ENCODE results near the gene ATE1.

ATE1 gene

DNA sequence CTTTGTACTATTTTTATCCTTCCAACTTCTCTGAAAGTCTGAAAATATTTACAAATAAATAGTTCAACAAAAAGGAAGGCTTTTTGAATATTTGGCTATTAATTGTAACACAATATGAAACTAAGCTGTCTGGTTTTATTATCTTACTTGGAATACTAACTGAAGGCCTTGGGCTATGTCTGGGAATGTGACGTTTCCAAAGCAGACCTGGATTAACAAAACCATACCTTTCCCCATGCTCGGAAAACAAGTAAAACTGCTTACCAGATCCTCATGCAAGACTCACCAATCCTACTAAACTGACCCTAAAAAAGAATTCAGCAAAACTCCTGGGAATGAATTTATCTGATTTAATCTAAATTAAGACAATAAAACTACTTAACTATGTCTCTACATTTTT is 116.4 kb downstream of the ATE1 start:
- in situ Hi-C loops (cut with HindIII; ENCODE audit: low pct_unique_long_range_greater_than_20kb, low sequenced_read_pairs), result no loop called here
- DNase-seq (ENCODE audit: low read depth in 1 of 2, low spot score in 1 of 2), result peak in 1 of 2 experiments; percentile 45
- no peak for TF ChIP-seq JUND (IDR thresholded peaks at IDR 0.05; ENCODE audit: low read depth)

DNA sequence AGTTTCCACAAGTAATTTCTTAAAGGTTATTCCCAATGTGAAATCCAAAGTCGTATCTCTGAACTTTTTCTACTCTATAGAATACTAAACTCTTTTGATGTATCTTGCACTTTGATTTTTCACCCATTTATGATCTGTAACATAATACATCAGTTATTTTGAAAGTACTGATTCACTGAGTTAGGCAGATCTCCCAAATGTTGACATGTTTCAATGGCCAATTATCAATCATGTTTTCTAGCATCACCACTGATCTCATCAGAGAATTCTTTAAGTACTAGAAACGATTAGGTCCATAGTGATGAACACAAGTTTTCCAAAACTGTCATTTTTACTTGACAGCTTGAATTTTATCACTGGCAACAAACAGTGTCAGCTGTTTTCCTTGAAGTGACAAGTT is 119.0 kb downstream of the ATE1 start:
- DNase-seq (ENCODE audit: low read depth in 1 of 2, low spot score in 1 of 2), result no peak
- in situ Hi-C loops (cut with HindIII; ENCODE audit: low pct_unique_long_range_greater_than_20kb, low sequenced_read_pairs), result no loop called here
- TF ChIP-seq JUND (IDR thresholded peaks at IDR 0.05; ENCODE audit: low read depth), result no peak

DNA sequence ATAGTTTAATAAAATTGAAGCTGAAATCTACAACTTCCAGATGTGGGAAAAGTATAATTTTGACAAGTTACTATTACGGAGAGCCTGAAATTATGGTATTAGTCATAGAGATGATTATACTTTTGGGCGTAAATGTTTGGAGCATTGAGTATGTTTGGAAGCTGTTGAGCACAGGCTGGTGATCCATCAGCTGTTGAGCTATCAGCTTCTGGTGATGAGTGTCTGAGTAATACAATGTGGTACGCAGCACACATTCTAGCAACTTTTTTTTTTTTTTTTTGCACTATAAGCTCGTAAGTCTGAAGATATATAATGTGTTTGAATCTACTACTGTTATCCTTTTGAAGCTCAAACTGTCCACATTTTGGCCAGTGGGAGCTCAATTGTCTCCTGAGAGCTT is 123.4 kb downstream of the ATE1 start:
- no peak for TF ChIP-seq JUND (IDR thresholded peaks at IDR 0.05; ENCODE audit: low read depth)
- no peak for DNase-seq (ENCODE audit: low read depth in 1 of 2, low spot score in 1 of 2)
- in situ Hi-C loops (cut with HindIII; ENCODE audit: low pct_unique_long_range_greater_than_20kb, low sequenced_read_pairs), result no loop called here

DNA sequence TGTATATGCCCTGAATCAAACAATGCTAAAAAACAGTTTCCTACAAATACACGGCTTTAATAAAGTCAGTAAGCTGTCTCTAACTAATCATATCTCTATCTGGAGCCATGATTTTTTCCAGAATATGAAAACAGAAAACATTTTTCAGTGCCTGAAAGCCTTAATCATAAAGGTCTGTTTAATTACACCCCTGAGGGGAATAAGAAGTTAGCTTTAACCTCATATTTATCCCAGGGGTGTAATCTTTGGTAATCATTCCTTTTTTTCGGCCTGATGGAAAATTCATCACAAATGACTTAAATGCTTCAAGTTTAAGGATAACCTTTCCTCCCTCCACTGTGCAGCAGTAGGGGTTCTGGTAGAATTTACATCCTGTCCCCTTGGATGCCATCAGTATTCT is 124.2 kb downstream of the ATE1 start:
- no peak for DNase-seq (ENCODE audit: low read depth in 1 of 2, low spot score in 1 of 2)
- in situ Hi-C loops (cut with HindIII; ENCODE audit: low pct_unique_long_range_greater_than_20kb, low sequenced_read_pairs), result no loop called here
- no peak for TF ChIP-seq JUND (IDR thresholded peaks at IDR 0.05; ENCODE audit: low read depth)

DNA sequence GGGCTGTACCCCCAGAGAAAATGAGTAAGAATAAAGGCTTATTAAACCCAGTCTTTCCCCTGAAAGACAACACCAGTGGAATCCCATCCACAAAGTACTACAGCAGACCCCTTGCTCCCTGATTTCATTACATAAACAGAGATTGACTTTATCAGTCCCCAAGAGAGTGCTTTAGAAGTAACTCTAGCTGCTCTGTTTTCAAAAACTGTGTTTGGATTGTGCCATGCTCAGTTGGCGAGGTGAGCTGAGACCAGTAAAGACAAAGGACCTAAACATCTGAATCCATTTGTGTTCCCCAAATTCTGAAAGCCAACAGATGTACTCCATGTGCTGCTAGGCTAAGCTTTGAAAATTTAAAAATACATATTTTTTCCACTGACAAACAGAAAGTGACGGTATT is 127.0 kb downstream of the ATE1 start:
- in situ Hi-C loops (cut with HindIII; ENCODE audit: low pct_unique_long_range_greater_than_20kb, low sequenced_read_pairs), result no loop called here

DNA sequence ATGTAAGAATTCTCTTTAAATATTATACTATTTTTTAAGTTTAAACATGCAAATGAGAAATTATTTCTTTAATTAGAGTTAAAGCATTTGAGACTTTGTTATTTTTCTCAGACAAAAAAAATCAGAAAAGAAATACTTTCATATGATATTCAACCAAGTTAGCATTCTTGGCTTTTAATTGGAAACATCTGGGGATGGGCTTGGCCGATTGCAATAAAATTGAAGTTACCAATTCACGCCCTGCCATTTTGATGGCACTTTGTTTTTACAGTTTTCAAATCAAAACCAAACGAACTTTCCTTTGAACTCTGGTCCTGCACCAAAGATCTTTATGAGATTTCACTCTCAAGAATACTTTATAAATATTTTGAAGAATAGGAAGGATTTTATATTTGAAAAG is 127.7 kb downstream of the ATE1 start:
- no peak for DNase-seq (ENCODE audit: low read depth in 1 of 2, low spot score in 1 of 2)
- in situ Hi-C loops (cut with HindIII; ENCODE audit: low pct_unique_long_range_greater_than_20kb, low sequenced_read_pairs), result no loop called here
- TF ChIP-seq JUND (IDR thresholded peaks at IDR 0.05; ENCODE audit: low read depth), result no peak

More for the DNA sequence above, 127.0 kb downstream of the ATE1 start:
- DNase-seq (ENCODE audit: low read depth in 1 of 2, low spot score in 1 of 2), result no peak
- TF ChIP-seq JUND (IDR thresholded peaks at IDR 0.05; ENCODE audit: low read depth), result no peak

DNA sequence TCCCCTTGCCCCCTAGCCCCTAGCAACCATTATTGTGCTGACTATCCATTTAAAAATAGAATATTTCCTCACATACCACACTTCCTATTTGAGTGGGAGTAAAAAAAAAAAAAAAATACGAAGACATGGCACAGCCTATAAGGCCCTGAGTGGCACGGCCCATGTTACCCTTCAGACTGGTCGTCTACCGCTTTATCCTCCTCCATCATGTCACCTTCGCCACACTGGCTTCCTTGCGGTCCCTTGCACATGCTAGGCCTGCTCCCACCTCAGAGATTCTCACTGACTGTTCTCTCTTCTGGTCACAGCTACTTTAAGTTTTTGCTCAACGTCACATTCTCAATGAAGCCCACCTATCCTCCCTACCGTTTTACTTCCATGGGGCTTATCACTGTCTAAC is 130.3 kb downstream of the ATE1 start:
- in situ Hi-C loops (cut with HindIII; ENCODE audit: low pct_unique_long_range_greater_than_20kb, low sequenced_read_pairs), result no loop called here
- no peak for TF ChIP-seq JUND (IDR thresholded peaks at IDR 0.05; ENCODE audit: low read depth)
- no peak for DNase-seq (ENCODE audit: low read depth in 1 of 2, low spot score in 1 of 2)

DNA sequence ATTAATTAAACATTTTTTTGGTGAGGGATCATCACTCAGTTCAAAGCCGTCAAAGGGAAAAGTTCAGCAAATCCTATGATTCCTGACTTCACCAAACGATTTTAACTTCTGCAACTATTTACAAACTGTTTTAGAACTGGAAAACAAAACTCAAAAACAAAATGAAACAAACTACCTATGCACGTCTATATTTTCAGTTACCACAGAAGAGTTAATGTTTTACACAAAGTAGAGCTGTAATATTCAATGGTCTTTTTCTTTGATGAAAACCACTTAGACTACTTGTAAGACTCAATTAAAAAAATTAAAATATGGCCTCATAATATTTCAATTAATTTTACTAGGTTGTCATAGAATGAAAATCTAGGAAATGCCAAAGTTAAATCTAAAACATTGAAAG is 131.5 kb downstream of the ATE1 start:
- DNase-seq (ENCODE audit: low read depth in 1 of 2, low spot score in 1 of 2), result no peak
- in situ Hi-C loops (cut with HindIII; ENCODE audit: low pct_unique_long_range_greater_than_20kb, low sequenced_read_pairs), result no loop called here
- no peak for TF ChIP-seq JUND (IDR thresholded peaks at IDR 0.05; ENCODE audit: low read depth)

DNA sequence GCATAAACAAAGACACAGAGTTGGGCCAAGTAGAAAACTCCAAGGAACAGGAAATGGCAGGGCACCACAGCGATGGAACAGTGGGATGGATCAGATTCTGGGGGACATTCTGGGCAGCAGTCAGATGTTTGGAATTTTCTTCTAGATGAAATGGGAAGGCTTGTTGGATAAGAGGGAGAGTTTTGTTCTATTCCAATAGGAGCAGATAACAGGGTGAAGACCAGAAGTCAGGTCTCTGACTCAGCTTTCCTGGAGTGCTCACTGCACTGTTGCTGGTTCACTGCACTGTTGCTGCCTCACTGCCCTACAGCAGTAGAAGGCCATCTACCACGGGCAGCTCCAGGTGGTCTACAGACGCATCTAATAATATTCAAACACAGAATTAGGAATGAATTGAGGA is 135.6 kb downstream of the ATE1 start:
- DNase-seq (ENCODE audit: low read depth in 1 of 2, low spot score in 1 of 2), result no peak
- no peak for TF ChIP-seq JUND (IDR thresholded peaks at IDR 0.05; ENCODE audit: low read depth)
- in situ Hi-C loops (cut with HindIII; ENCODE audit: low pct_unique_long_range_greater_than_20kb, low sequenced_read_pairs), result no loop called here

DNA sequence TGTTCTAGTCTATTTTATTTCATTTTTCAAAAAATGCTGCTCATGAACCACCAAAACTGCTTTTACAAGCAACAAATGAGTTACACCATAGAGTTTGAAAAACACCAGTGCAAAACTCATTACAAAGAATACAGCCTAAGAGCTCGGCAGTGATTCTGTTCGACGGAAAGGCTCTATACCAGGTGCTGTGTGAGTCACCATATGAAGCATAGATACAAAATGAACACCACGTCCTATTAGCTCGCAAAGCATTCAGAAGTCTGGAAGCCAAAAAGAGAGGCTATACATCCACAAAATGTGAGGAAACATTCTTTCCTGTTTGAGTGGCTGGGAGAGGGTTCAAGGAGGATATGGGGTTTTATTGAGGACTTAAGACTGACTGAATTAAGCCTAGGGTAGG is 136.1 kb downstream of the ATE1 start:
- DNase-seq (ENCODE audit: low read depth in 1 of 2, low spot score in 1 of 2), result no peak
- in situ Hi-C loops (cut with HindIII; ENCODE audit: low pct_unique_long_range_greater_than_20kb, low sequenced_read_pairs), result no loop called here
- TF ChIP-seq JUND (IDR thresholded peaks at IDR 0.05; ENCODE audit: low read depth), result no peak

DNA sequence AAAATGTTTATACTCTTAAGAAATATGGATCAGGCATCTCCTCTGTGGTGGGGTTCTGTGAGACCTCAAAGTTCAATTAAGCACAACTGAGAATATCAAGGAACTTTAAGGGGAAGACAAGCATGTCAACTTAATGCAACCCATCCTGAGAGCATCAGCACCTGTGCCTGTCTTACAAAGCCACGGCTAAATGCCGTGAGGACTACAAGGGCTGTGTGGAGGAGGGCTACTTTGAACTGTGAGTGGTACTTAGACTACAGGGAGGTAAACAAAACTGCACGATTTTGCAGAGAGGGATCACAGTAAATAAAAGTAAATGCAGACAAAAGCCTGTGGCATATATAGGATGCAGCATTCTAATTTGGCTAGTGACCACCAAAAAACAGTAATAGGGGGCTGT is 139.1 kb downstream of the ATE1 start:
- no peak for TF ChIP-seq JUND (IDR thresholded peaks at IDR 0.05; ENCODE audit: low read depth)
- in situ Hi-C loops (cut with HindIII; ENCODE audit: low pct_unique_long_range_greater_than_20kb, low sequenced_read_pairs), result no loop called here
- no peak for DNase-seq (ENCODE audit: low read depth in 1 of 2, low spot score in 1 of 2)

DNA sequence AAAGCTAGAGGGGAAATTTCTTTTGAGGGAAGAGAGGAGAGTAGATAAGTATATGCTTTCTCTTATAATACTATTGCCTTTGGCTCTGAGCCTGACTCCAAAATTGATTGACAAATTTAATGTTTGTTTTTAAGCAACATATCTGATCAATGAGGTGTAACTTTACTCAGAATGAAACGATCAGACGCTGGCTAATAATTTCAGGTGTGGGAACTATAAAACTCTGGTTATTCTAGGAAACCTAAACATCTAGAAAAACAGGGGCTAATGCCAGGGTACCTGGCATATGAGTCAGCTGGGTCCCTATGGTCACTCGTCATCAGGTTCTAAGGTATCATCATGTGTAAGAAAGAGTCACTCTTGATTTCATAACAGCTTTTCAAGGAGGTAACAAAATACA is 139.7 kb downstream of the ATE1 start:
- peak in 1 of 2 experiments; percentile 2 for DNase-seq (ENCODE audit: low read depth in 1 of 2, low spot score in 1 of 2)
- TF ChIP-seq JUND (IDR thresholded peaks at IDR 0.05; ENCODE audit: low read depth), result no peak
- in situ Hi-C loops (cut with HindIII; ENCODE audit: low pct_unique_long_range_greater_than_20kb, low sequenced_read_pairs), result no loop called here

DNA sequence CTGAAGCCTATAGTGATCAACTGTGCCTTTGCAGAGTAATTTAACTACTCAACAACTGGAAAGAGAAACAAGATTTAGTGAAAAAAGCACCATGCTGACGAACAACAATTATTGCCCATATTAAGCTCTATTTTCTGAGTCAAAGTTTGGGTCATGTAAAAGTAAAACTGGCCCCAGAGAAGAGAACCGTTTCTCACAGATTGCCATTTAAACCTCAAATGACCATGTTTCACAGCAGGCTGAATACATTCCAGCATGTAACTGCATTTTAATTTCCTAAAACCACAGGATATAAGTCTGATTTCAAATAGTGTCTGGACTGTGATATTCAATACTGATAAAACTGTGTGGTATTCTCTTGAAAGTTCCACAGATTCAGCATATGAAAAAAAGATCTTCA is 140.7 kb downstream of the ATE1 start:
- TF ChIP-seq JUND (IDR thresholded peaks at IDR 0.05; ENCODE audit: low read depth), result no peak

DNA sequence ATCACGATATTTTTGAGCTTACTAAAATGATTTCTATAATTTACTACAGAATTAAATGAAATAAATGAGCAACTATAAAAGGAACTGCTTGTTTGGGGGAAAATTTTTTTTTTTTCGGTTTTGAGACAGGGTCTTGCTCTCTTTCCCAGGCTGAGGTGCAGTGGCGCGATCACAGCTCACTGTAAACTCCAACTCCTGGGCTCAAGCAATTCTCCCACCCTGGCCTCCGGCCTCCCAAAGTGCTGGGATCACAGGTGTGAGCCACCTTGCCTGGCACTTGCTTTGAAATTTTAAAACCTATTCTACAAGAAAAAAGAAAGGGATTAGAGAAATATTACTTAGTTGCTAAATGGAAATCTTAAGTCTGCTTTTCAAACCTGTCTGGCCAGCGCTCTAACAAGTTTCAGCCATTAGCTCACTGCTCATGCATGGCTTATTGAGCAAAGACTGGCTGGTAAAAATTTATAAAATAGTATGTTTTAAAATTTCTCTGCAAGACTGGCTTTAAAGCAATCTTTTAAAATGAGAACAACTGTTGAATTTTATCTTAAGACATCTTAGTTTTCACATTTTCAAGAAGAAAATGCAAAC is 144.0 kb downstream of the ATE1 start:
- no peak for DNase-seq (ENCODE audit: low read depth in 1 of 2, low spot score in 1 of 2)
- in situ Hi-C loops (cut with HindIII; ENCODE audit: low pct_unique_long_range_greater_than_20kb, low sequenced_read_pairs), result no loop called here
- no peak for TF ChIP-seq JUND (IDR thresholded peaks at IDR 0.05; ENCODE audit: low read depth)

More for the DNA sequence above, 140.7 kb downstream of the ATE1 start:
- no peak for DNase-seq (ENCODE audit: low read depth in 1 of 2, low spot score in 1 of 2)
- in situ Hi-C loops (cut with HindIII; ENCODE audit: low pct_unique_long_range_greater_than_20kb, low sequenced_read_pairs), result no loop called here

Measured in T47D (cell line).